Lower leg skin (tissue), 3 donors: ENCODE measurements around the gene LRRC63.

ENCODE experiments used
- POLR2A ChIP-seq, 2 donors: fragments of 450-650 bp; IDR thresholded peaks; one replicate each; pipeline ENCODE4 v1.6.1; 2016 to 2017; ENCODE audit warnings: antibody characterized with exemption in 2 of 2, mild to moderate bottlenecking in 1 of 2, moderate library complexity in 1 of 2
- TF ChIP-seq, protein P1 (sequence below), 3 donors: fragments of 450-650 bp; IDR thresholded peaks; one replicate each; pipeline ENCODE4 v1.5.1; 2016; ENCODE audit warnings: antibody characterized with exemption in 3 of 3, mild to moderate bottlenecking in 3 of 3, moderate library complexity in 2 of 3

DNA sequence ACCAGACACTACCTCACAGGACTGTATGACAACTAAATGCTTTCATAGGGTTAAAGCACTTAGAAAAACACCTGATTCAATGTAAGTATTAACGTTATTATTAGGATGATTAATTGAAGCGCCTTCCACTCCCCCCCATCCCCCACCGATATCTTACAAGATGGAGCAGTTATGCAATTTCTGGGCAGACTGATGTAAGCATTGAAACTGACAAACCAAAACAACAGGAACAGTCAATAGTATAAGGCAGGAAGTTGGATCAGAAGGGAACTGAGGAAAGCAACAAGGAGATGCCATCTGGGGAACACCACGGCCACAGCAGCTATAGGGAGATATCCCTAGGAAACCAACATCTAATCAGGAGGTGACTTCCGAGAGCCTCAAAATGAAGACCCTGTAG, 33.6 kb upstream of the LRRC63 start:
- TF ChIP-seq, protein P1, sequence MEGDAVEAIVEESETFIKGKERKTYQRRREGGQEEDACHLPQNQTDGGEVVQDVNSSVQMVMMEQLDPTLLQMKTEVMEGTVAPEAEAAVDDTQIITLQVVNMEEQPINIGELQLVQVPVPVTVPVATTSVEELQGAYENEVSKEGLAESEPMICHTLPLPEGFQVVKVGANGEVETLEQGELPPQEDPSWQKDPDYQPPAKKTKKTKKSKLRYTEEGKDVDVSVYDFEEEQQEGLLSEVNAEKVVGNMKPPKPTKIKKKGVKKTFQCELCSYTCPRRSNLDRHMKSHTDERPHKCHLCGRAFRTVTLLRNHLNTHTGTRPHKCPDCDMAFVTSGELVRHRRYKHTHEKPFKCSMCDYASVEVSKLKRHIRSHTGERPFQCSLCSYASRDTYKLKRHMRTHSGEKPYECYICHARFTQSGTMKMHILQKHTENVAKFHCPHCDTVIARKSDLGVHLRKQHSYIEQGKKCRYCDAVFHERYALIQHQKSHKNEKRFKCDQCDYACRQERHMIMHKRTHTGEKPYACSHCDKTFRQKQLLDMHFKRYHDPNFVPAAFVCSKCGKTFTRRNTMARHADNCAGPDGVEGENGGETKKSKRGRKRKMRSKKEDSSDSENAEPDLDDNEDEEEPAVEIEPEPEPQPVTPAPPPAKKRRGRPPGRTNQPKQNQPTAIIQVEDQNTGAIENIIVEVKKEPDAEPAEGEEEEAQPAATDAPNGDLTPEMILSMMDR (IDR thresholded peaks at IDR 0.05) = no peak
- TF ChIP-seq POLR2A (IDR thresholded peaks at IDR 0.05) = no peak
